Right ventricle myocardium inferior (tissue), 1 donor: ENCODE measurements around the gene SHMT1. TPM values are rescaled to one million over a fixed set of nuclear protein-coding genes. Genes with fewer than 3 reads are reported as not detected.
"Not testable (repeated sequence)": the region's sequence is repeated elsewhere in the genome, so short reads cannot be mapped to it uniquely, and the experiment has no call there.

Experiments
- ATAC-seq: fragments of 200-7000 bp; cut with Tn5 transposase; one replicate; pipeline ENCODE4 v1.9.1; 2020; ENCODE audit warnings: mild to moderate bottlenecking, moderate library complexity
- DNase-seq: peaks from one replicate; pipeline ENCODE4 v3.0.0; 2021; ENCODE audit errors: missing footprints
- intact Hi-C: fragments of 100-400 bp; cut with DNase I; formaldehyde crosslinking; loops from one replicate; pipeline ENCODE4 v1.11.0; 2022
- total RNA-seq: library from RNA; stranded (reverse); fragmentation: NEBNext Ultra II Directional; extraction: Animal tissue kit (Norgen Biotek cat#: 25700); gene quantifications from one replicate; pipeline ENCODE4 v1.2.1, GENCODE V29; 2021
- donor health status: DM: no; HTN: yes; CAD: no; lungs with severe emphysema.

The SHMT1 gene
- total RNA-seq, 1 donor from 2014 or later = 9.9 TPM

DNA sequence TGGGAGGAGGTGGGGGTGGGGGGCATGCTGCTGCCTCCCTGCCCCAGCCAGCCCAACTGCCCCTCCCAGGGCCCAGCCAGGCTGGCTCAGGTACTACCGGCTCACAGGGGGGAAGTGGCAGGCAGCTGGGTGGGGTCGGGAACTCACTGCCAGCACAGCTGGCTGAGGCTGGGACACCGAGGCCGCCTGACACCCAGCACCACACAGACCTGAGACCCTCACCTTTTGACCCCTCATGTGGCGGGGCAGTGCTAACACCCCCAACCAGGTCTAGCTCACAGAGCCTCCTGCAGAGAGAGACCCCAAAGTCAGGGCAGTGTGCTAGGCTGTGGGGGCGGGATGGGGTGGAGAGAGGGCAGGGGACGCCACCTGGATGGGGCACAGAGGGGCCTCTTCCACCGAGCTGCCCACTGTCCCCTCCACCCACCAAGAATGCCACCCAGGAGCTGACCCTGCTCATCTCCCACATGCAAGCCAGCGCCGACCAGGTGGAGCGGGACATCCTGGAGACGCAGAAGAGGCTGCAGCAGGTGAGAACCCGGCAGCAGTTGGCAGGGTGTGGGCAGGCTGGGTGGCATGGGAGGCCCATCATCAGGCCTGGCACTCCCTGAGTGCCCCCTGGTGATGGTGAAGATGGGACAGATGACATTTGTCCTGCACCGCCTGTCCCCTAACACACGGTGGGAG, 17.3 kb upstream of the SHMT1 start:
- ATAC-seq (no peak), DNase-seq (no peak)
- intact Hi-C loops = no loop called here

DNA sequence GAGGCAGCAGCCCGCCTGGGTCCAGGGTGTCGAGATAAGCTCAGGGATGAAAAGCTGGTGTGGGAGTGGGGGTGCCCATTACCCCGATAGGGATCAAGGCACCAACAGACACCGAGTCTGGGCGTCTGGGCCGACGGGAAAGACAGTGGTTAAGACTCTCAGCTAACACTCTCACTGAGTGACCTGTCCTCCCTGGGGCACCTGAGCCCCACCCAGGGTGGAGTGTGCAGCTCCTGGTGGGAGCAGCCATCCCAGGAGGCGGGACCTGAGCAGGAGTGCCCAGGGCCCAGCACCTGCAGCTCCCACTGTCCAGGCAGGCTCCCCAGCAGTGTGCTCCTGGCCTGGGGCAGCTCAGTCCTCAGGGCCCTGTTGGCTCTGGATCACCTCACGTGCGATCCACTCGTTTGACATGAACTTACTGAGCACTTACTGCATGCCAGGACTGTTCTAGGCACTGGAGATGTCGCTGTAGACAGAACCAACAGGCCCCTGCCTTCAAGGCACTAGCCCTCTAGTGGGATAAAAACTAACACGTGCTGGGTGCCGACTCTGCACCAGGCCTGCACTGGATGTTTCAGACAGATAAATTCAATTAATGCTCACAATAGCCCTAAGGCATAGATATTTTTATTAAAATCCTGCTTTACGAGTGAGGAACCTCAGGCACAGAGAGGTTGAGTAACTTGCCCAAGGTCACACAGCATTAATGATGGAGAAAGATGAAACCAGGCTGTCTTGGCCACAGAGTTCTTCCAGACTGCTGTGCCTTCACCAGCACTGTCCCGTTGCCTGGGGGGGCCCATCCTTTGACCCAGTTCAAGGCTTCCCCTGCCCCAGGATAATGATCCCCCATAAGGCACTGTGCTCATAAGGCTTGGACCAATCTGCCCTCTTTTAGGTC, 16.1 kb upstream of the SHMT1 start:
- DNase-seq (no peak), ATAC-seq (no peak)
- intact Hi-C loops = no loop called here

DNA sequence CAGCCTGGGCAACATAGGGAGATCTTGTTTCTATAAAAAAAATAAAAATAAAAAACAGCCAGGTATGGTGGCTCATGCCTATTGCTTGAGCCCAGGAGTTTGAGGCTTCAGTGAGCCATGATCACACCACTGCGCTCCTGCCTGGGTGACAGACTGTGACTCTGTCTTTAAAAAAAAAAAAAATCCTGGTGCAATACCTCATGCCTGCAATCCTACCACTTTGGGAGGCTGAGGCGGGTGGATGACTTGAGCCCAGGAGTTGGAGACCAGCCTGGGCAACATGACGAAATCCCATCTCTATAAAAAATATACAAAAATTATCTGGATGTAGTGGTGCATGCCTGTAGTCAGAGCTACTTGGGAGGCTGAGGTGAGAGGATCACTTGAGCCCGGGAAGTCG, 15.3 kb upstream of the SHMT1 start:
- ATAC-seq, DNase-seq, intact Hi-C loops: not testable (repeated sequence)

DNA sequence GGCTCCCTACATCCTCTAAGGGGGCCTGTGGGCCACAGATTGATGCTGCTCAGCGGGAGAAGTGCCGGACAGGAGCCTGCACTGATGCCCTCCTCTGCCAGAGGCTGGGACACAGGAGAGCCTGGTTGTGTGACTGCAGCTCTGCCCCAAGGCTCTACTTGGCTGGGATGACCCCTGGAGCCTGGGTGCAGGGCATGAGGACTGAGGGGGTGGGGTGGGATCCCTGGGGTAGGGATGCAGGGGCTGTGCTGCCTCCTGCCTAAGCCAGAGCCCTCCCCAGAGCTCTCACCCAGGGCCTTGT, 14.8 kb upstream of the SHMT1 start:
- intact Hi-C loops = no loop called here
- DNase-seq (no peak), ATAC-seq (no peak)

DNA sequence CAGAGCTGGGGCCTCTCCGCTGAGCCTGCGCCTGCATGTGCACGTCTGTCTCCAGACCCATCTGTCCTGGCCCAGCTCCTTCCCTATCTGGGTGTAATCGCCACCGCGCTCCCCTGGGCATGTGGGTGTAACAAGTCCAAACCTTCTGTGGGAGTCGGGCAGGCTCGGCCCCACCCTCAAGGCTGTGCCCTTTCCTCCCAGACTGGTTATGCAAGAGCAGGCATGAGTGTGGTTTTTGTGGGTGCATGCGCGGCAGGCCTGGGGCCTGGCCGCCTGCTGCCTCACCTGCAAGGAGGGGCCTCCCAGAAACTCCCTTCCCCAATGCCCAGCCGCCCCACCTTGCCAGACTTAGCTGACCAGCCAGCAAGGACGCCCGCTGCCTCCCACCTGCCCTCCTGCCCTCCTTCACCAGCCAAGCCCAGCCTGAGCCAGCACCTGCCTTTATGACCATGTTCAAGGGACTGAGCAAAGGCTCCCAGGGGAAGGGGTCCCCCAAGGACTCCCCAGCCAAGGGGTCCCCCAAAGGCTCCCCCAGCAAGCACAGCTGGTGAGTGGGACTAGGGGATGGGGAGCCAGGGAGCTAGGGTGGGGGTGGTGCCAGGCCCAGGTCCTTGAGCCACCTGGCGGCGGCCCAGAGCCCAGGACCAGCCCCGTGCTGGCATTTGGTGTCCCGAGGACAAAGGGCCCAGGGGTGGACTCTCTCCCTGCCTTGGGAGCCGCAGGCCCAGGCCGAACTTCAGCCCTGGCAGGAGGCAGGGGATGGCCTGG, 14.3 kb upstream of the SHMT1 start, which contains the start of gene EVPLL:
Gene EVPLL, plus strand, starts transcription at position 342 of the 768 bp plus-strand sequence. CDS start 3,160 bp downstream, outside the sequence.
- ATAC-seq (peak; percentile 44), DNase-seq (peak; percentile 88)
- intact Hi-C loops = no loop called here

DNA sequence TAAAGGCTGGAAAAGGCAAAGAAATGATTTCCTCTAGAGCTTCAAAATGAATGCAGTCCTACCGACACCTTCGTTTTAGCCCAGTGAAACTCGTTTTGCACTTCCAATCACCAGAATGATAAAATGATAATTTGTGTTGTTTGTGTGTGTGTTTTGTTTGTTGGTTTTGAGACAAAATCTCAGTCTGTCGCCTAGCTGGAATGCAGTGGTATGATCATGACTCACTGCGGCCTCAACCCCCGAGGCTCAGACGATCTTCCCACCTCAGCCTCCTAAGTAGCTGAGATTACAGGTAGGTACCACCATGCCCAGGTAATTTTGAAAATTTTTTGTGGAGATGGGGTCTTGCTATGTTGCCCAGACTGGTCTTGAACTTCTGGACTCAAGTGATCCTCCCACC, 10.9 kb upstream of the SHMT1 start:
- no peak for DNase-seq
- no peak for ATAC-seq
- intact Hi-C loops = no loop called here

DNA sequence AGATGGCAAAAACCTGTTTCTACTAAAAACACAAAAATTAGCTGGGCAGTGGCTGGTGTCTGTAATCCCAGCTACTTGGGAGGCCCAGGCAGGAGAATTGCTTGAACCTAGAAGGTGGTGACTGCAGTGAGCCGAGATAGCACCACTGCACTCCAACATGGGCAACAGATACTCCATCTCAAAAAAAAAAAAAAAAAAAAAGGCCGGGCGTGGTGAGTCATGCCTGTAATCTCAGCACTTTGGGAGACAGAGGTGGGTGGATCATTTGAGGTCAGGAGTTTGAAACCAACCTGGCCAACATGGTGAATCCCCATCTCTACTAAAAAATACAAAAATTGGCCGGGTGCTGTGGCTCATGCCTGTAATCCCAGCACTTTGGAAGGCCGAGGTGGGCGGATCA, 9.8 kb upstream of the SHMT1 start:
- ATAC-seq, DNase-seq, intact Hi-C loops: not testable (repeated sequence)

DNA sequence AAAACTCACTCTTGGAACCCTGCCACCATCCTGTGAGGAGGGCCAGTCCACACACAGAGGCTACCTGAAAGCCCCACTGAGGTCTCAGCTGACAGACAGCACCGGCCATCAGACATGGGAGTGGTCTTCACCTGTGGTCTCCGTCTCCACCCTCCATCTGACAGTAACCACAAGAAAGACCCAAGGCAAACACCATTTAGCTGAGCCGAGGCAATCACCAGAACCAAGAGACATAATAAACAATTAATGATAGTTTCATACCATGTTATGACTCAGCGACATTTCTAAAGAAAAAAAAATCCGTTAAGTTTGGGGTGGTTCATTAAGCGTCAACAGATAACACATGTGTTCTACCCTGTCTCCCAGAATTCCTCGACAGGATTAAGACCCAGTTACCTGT, 8.1 kb upstream of the SHMT1 start:
- ATAC-seq (no peak), DNase-seq (no peak)
- intact Hi-C loops = no loop called here

DNA sequence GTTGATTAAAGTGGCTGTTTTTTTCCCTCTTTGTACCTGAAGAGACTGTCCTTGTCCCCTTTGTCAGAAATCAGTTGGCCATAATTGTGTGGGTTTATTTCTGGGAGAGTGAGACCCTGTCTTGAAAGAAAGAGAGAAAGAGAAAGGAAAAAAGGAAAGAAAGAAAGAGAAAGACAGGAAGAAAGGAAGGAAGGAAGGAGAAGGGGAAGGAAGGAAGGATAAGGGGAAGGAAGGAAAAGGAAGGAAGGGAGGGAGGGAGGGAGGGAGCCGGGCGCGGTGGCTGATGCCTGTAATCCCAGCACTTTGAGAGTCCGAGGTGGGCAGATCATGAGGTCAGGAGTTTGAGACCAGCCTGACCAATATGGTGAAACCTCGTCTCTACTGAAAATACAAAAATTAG, 7.4 kb upstream of the SHMT1 start:
- ATAC-seq (no peak), DNase-seq (no peak)
- intact Hi-C loops = no loop called here

DNA sequence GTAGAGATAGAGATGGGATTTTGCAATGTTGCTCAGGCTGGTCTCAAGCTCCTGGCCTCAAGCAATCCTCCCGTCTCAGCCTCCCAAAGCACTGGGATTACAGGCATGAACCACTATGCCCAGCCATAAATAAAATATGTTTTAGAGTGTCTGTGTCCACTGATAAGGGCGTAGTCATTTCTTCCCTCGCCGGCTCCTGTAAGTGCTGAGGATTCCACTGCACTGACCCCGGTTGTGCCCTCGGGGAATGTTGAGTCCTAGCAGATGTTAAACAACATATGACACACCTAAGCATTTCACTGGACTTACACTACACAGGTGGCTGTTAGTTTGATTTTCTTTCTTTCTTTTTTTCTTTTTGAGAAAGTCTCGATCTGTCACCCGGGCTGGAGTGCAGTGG, 5.6 kb upstream of the SHMT1 start:
- intact Hi-C loops = no loop called here

DNA sequence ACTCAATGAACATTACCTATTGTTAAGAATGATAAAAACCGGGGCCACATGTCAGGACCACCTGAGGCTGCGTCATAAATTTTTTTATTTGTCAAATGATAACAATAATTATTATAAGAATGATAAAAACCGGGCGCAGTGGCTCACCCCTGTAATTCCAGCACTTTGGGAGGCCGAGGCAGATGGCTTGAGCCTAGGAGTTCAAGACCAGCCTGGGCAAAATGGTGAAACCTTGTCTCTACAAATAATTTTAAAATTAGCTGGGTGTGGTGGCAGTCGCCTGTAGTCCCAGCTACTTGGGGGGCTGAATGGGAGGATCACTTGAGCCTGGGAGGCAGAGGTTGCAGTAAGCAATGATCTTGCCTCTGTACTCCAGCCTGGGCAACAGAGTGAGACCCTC, 816 bp upstream of the SHMT1 start:
- no peak for DNase-seq
- ATAC-seq = no peak
- intact Hi-C loops = no loop called here

More for the DNA sequence above, 5.6 kb upstream of the SHMT1 start:
- no peak for DNase-seq
- ATAC-seq = no peak

DNA sequence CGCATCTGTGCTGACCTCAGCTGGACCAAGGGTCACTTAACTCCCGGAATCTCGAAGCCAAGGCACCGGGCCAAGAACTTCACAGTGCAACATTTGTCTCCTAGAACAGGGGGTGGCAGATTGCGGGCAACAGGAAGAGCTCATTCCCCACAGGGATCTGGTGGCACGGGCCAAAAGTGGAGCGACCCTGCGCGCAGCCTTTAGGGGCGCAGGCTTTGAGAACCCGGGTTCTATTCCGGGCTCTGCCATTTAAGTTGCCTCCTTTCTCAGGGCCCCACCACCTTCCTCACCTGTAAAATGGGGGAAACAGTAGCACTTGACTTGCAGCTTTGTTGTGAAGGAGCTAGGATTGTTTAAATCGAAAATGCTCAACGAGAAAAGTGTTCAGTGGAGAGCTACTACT, 651 bp downstream of the SHMT1 start:
- intact Hi-C loops = no loop called here
- ATAC-seq (peak; percentile 43), DNase-seq (peak; percentile 85)

DNA sequence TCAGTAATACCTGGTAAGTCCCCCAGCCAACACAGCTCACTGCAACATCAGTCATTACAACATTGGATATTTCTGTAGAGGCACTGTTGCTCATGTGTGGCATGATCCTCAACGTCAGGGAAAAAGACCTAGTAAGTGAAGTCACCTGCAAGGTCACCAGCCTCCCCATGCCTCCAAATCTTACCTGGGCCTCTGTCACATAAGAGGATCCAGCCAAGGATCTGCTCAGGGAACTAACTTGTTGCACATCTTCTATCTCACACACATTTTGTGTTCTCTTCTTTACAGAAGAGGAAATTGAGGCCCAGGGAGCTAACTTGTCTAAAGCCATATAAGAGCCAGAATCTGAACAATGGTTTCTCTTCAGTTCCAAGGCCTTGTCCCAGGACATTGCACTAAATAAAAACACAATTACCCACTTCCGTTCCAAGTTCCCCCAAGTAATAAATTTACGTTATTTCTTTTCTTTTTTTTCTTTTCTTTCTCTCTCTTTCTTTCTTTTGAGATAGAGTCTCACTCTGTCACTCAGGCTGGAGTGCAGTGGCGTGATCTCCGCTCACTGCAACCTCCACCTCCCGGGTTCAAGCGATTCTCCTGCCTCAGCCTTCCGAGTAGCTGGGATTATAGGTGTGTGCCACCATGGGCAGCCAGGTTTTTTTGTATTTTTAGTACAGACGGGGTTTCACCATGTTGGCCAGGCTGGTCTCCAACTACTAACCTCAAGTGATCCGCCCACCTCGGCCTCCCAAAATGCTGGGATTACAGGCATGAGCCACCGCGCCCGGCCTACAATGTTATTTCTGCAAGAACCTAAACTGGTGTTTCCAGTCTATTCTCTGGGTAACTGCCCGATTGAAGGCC, 1.3 kb downstream of the SHMT1 start:
- DNase-seq = no peak

DNA sequence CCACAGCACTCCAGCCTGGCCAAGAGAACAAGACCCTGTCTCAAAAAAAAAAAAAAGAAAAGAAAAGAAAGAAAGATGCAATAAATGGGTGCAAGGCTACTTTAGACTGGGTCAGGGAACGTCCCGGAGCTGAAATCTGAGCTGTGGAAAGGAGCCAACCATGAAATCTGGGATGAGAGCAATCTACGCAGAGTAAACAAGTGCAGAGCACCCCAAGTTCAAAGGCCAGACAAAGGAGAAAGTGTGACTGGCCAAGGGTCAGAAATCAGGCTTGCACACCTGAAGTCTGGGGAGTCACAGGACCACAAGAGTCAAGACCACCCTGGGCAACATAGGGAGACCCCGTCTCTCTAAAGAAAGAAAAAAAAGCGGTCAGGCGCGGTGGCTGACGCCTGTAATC, 2.8 kb downstream of the SHMT1 start:
- ATAC-seq = no peak
- intact Hi-C loops = no loop called here
- DNase-seq = no peak

More for the DNA sequence above, 1.3 kb downstream of the SHMT1 start:
- intact Hi-C loops = no loop called here
- no peak for ATAC-seq

DNA sequence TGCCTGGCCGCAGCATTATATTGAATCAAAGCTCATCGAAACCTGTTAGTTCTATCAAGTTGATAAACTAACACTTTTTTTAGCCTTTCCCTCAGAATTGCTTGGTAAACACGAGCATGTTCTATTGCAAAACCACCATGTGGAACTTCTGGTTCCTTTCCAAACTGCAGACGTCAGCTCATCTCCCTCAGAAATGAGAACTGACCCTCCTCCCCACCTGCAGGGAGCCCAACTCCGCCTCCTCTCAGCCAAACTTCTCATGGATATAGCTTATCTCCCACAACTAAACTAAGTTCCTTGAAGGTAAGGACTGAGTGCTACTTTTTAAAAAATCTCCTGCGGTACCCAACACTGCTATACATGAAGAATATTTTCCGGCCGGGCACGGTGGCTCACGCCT, 6.7 kb downstream of the SHMT1 start:
- intact Hi-C loops = no loop called here
- ATAC-seq (peak; percentile 85), DNase-seq (no peak)

DNA sequence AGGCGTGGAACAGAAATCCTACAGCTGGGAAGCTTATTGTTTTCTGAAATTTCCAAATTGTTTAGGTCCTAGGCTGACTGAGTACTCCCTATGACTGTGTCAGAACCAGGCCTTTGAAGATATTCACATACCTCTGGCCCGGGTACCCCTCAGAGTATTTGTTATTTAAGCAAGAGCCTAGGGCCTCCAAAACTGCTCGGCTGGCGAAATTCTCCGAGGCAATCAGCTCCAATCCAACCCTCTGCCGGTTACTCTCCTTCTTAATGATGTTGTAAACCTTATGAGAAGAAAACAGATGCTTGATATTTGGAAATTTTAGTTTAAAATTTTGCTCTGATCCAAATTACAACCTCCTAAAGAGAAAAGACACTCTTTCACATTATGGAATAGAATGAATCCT, 9.8 kb downstream of the SHMT1 start:
- no peak for ATAC-seq

DNA sequence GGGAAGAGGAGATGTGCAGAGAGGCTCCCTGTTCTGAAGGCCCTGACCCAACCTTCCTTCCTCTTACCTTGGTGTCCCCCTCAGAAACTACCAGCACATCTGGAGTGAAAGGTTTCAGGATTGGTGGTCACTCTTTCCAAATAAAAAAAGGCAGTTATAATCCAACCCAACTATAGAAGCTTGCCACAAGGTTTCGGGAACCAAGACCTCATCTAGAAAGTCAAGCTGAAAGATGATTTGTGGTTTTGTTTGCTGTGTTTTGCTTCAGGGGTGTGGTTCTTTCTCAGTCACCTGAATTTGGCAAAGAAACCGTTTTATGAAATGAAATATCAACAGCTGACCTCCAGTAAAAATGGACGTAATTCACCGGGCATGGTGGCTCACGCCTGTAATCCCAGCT, 19.3 kb downstream of the SHMT1 start:
- intact Hi-C loops = no loop called here
- ATAC-seq = no peak
- DNase-seq = no peak

More for the DNA sequence above, 9.8 kb downstream of the SHMT1 start:
- DNase-seq = no peak
- intact Hi-C loops = no loop called here

DNA sequence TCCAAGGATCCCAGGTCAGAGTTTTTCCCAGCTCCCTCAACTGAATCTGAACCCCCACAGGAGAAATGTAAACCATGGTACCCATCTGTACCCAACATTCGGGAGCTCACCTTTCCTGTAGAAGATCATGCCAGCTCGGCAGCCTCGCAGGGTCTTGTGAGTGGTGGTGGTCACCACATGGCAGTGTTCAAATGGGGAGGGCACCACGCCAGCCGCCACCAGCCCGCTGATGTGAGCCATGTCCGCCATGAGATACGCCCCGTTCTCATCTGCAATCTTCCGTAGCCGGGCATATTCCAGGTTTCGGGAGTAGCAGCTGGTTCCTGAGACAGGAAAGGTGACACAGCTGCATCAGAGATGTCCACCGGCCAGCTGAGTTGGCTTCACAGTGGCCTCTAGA, 23.4 kb downstream of the SHMT1 start:
- intact Hi-C loops = no loop called here
- no peak for DNase-seq
- ATAC-seq = no peak

DNA sequence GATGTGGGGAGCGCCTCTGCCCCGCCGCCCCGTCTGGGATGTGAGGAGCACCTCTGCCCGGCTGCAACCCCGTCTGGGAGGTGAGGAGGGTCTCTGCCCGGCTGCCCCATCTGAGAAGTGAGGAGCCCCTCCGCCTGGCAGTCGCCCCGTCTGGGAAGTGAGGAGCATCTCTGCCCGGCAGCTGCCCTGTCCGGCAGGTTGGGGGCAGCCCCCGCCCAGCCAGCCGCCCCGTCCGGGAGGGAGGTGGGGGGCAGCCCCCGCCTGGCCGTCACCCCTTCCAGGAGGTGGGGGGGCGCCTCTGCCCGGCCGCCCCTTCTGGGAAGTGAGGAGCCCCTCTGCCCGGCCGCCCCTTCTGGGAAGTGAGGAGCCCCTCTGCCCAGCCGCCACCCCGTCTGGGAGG, 25.2 kb downstream of the SHMT1 start:
- intact Hi-C loops, DNase-seq, ATAC-seq: not testable (repeated sequence)
